HG02623 (cell line): ENCODE results near the gene GAREM1.
"Not testable (repeated sequence)": the region's sequence is repeated elsewhere in the genome, so short reads cannot be mapped to it uniquely, and the experiment has no call there.

Source experiments
- ATAC-seq: cut with Tn5 transposase; IDR thresholded peaks from one replicate; pipeline ENCODE4 v1.9.1; 2021; ENCODE audit warnings: moderate library complexity; ENCODE audit not compliant: unreplicated experiment

Gene GAREM1

GRCh38 chr18:32264401-32264800 is 206.3 kb downstream of the GAREM1 start:
- ATAC-seq: no peak

- no peak for ATAC-seq
These were observed 208.6 kb downstream of the GAREM1 start for GRCh38 chr18:32262092-32262491.

GRCh38 chr18:32261003-32261402 is 209.7 kb downstream of the GAREM1 start:
- ATAC-seq: no peak

- no peak for ATAC-seq
These were observed 211.1 kb downstream of the GAREM1 start for GRCh38 chr18:32259553-32259952.

- ATAC-seq: no peak
These were observed 212.0 kb downstream of the GAREM1 start for GRCh38 chr18:32258558-32259204.

GRCh38 chr18:32258148-32258547 is 212.5 kb downstream of the GAREM1 start:
- no peak for ATAC-seq

GRCh38 chr18:32257084-32257785 is 213.4 kb downstream of the GAREM1 start:
- no peak for ATAC-seq

GRCh38 chr18:32255570-32255969 is 215.1 kb downstream of the GAREM1 start:
- no peak for ATAC-seq

- no peak for ATAC-seq
These were observed 218.4 kb downstream of the GAREM1 start for GRCh38 chr18:32252141-32252860.

- ATAC-seq: no peak
These were observed 219.2 kb downstream of the GAREM1 start for GRCh38 chr18:32251466-32251865.

- no peak for ATAC-seq
These were observed 221.3 kb downstream of the GAREM1 start for GRCh38 chr18:32249147-32249929.

GRCh38 chr18:32244881-32245280 is 225.8 kb downstream of the GAREM1 start:
- no peak for ATAC-seq

- no peak for ATAC-seq
These were observed 227.3 kb downstream of the GAREM1 start for GRCh38 chr18:32243358-32243757.

GRCh38 chr18:32242395-32242794 is 228.3 kb downstream of the GAREM1 start:
- no peak for ATAC-seq

GRCh38 chr18:32238635-32239268 is 231.9 kb downstream of the GAREM1 start:
- ATAC-seq: no peak

GRCh38 chr18:32237049-32237448 is 233.6 kb downstream of the GAREM1 start:
- no peak for ATAC-seq

- ATAC-seq: not testable (repeated sequence)
These were observed 237.3 kb downstream of the GAREM1 start for GRCh38 chr18:32233348-32233747.

GRCh38 chr18:32219431-32220018 is 251.2 kb downstream of the GAREM1 start:
- no peak for ATAC-seq

- ATAC-seq: no peak
These were observed 254.3 kb downstream of the GAREM1 start for GRCh38 chr18:32216390-32216789.

- ATAC-seq: no peak
These were observed 257.0 kb downstream of the GAREM1 start for GRCh38 chr18:32213693-32214092.
